ENCODE data around the gene KCNMB2.

KCNMB2 gene

GRCh38 chr3:178588628-178589027, 52.4 kb downstream of the KCNMB2 start:
- Histone ChIP-seq H3K27me3 (ENCODE audit: control insufficient read depth, insufficient read depth, low read length) (no peaks in the 10 kb centered on the region), H3K36me3 (ENCODE audit: control insufficient read depth, insufficient read depth, low read length) (no peaks in the 10 kb centered on the region), H3K9ac (ENCODE audit: low read length) (no peak overlapping the region), H3K4me3 (ENCODE audit: low read length) (no peak overlapping the region), H3K4me1 (ENCODE audit: control insufficient read depth, insufficient read depth, low read length) (peaks cover 2% of the 10 kb centered on the region), H3K27ac (ENCODE audit: low read depth, low read length) (no peak overlapping the region)

GRCh38 chr3:178593786-178594185, 57.5 kb downstream of the KCNMB2 start:
- Histone ChIP-seq H3K9ac (ENCODE audit: low read length) (no peak overlapping the region), H3K27ac (ENCODE audit: low read depth, low read length) (no peak overlapping the region), H3K27me3 (ENCODE audit: control insufficient read depth, insufficient read depth, low read length) (no peaks in the 10 kb centered on the region), H3K4me3 (ENCODE audit: low read length) (no peak overlapping the region), H3K36me3 (ENCODE audit: control insufficient read depth, insufficient read depth, low read length) (no peaks in the 10 kb centered on the region), H3K4me1 (ENCODE audit: control insufficient read depth, insufficient read depth, low read length) (no peaks in the 10 kb centered on the region)

GRCh38 chr3:178597371-178597770, 61.1 kb downstream of the KCNMB2 start:
- no peak overlapping the region for H3K4me3 ChIP-seq (ENCODE audit: low read length)
- no peaks in the 10 kb centered on the region for H3K27me3 ChIP-seq (ENCODE audit: control insufficient read depth, insufficient read depth, low read length)
- no peak overlapping the region for H3K9ac ChIP-seq (ENCODE audit: low read length)
- no peak overlapping the region for H3K27ac ChIP-seq (ENCODE audit: low read depth, low read length)
- H3K4me1 ChIP-seq (ENCODE audit: control insufficient read depth, insufficient read depth, low read length): no peaks in the 10 kb centered on the region
- no peaks in the 10 kb centered on the region for H3K36me3 ChIP-seq (ENCODE audit: control insufficient read depth, insufficient read depth, low read length)

GRCh38 chr3:178602856-178603255, 66.6 kb downstream of the KCNMB2 start:
- H3K27ac ChIP-seq (ENCODE audit: low read depth, low read length): no peak overlapping the region
- H3K36me3 ChIP-seq (ENCODE audit: control insufficient read depth, insufficient read depth, low read length): no peaks in the 10 kb centered on the region
- no peaks in the 10 kb centered on the region for H3K4me1 ChIP-seq (ENCODE audit: control insufficient read depth, insufficient read depth, low read length)
- no peak overlapping the region for H3K4me3 ChIP-seq (ENCODE audit: low read length)
- H3K27me3 ChIP-seq (ENCODE audit: control insufficient read depth, insufficient read depth, low read length): no peaks in the 10 kb centered on the region
- no peak overlapping the region for H3K9ac ChIP-seq (ENCODE audit: low read length)

GRCh38 chr3:178603735-178604134, 67.5 kb downstream of the KCNMB2 start:
- H3K36me3 ChIP-seq (ENCODE audit: control insufficient read depth, insufficient read depth, low read length): no peaks in the 10 kb centered on the region
- no peaks in the 10 kb centered on the region for H3K4me1 ChIP-seq (ENCODE audit: control insufficient read depth, insufficient read depth, low read length)
- no peaks in the 10 kb centered on the region for H3K27me3 ChIP-seq (ENCODE audit: control insufficient read depth, insufficient read depth, low read length)
- H3K4me3 ChIP-seq (ENCODE audit: low read length): no peak overlapping the region
- no peak overlapping the region for H3K9ac ChIP-seq (ENCODE audit: low read length)
- no peak overlapping the region for H3K27ac ChIP-seq (ENCODE audit: low read depth, low read length)

GRCh38 chr3:178618197-178618596, 82.0 kb downstream of the KCNMB2 start:
- Histone ChIP-seq H3K4me3 (ENCODE audit: low read length) (no peak overlapping the region), H3K9ac (ENCODE audit: low read length) (no peak overlapping the region)

GRCh38 chr3:178618896-178619295, 82.7 kb downstream of the KCNMB2 start:
- no peaks in the 10 kb centered on the region for H3K4me1 ChIP-seq (ENCODE audit: control insufficient read depth, insufficient read depth, low read length)
- no peak overlapping the region for H3K27ac ChIP-seq (ENCODE audit: low read depth, low read length)
- no peak overlapping the region for H3K9ac ChIP-seq (ENCODE audit: low read length)
- no peaks in the 10 kb centered on the region for H3K36me3 ChIP-seq (ENCODE audit: control insufficient read depth, insufficient read depth, low read length)
- H3K27me3 ChIP-seq (ENCODE audit: control insufficient read depth, insufficient read depth, low read length): no peaks in the 10 kb centered on the region
- no peak overlapping the region for H3K4me3 ChIP-seq (ENCODE audit: low read length)

More at GRCh38 chr3:178618197-178618596, 82.0 kb downstream of the KCNMB2 start:
- Histone ChIP-seq H3K4me1 (ENCODE audit: control insufficient read depth, insufficient read depth, low read length) (no peaks in the 10 kb centered on the region), H3K27me3 (ENCODE audit: control insufficient read depth, insufficient read depth, low read length) (no peaks in the 10 kb centered on the region), H3K27ac (ENCODE audit: low read depth, low read length) (peak overlapping the region; percentile 14), H3K36me3 (ENCODE audit: control insufficient read depth, insufficient read depth, low read length) (no peaks in the 10 kb centered on the region)

GRCh38 chr3:178623666-178624255, 87.5 kb downstream of the KCNMB2 start:
- Histone ChIP-seq H3K4me3 (ENCODE audit: low read length) (no peak overlapping the region), H3K4me1 (ENCODE audit: control insufficient read depth, insufficient read depth, low read length) (no peaks in the 10 kb centered on the region), H3K36me3 (ENCODE audit: control insufficient read depth, insufficient read depth, low read length) (no peaks in the 10 kb centered on the region), H3K9ac (ENCODE audit: low read length) (no peak overlapping the region), H3K27me3 (ENCODE audit: control insufficient read depth, insufficient read depth, low read length) (no peaks in the 10 kb centered on the region), H3K27ac (ENCODE audit: low read depth, low read length) (no peak overlapping the region)

- Histone ChIP-seq H3K27me3 (ENCODE audit: control insufficient read depth, insufficient read depth, low read length) (no peaks in the 10 kb centered on the region), H3K4me1 (ENCODE audit: control insufficient read depth, insufficient read depth, low read length) (no peaks in the 10 kb centered on the region), H3K27ac (ENCODE audit: low read depth, low read length) (no peak overlapping the region), H3K9ac (ENCODE audit: low read length) (no peak overlapping the region), H3K36me3 (ENCODE audit: control insufficient read depth, insufficient read depth, low read length) (no peaks in the 10 kb centered on the region), H3K4me3 (ENCODE audit: low read length) (no peak overlapping the region)
Measured at GRCh38 chr3:178624276-178624675, 88.0 kb downstream of the KCNMB2 start.

- Histone ChIP-seq H3K27me3 (ENCODE audit: control insufficient read depth, insufficient read depth, low read length) (no peaks in the 10 kb centered on the region), H3K4me1 (ENCODE audit: control insufficient read depth, insufficient read depth, low read length) (no peaks in the 10 kb centered on the region), H3K9ac (ENCODE audit: low read length) (no peak overlapping the region), H3K27ac (ENCODE audit: low read depth, low read length) (no peak overlapping the region), H3K4me3 (ENCODE audit: low read length) (no peak overlapping the region), H3K36me3 (ENCODE audit: control insufficient read depth, insufficient read depth, low read length) (no peaks in the 10 kb centered on the region)
Measured at GRCh38 chr3:178625053-178625600, 88.9 kb downstream of the KCNMB2 start.

- Histone ChIP-seq H3K4me3 (ENCODE audit: low read length) (no peak overlapping the region), H3K27ac (ENCODE audit: low read depth, low read length) (no peak overlapping the region), H3K27me3 (ENCODE audit: control insufficient read depth, insufficient read depth, low read length) (no peaks in the 10 kb centered on the region), H3K36me3 (ENCODE audit: control insufficient read depth, insufficient read depth, low read length) (no peaks in the 10 kb centered on the region), H3K4me1 (ENCODE audit: control insufficient read depth, insufficient read depth, low read length) (no peaks in the 10 kb centered on the region), H3K9ac (ENCODE audit: low read length) (no peak overlapping the region)
Measured at GRCh38 chr3:178628037-178628436, 91.8 kb downstream of the KCNMB2 start.

- H3K9ac ChIP-seq (ENCODE audit: low read length): no peak overlapping the region
- no peaks in the 10 kb centered on the region for H3K36me3 ChIP-seq (ENCODE audit: control insufficient read depth, insufficient read depth, low read length)
- no peaks in the 10 kb centered on the region for H3K4me1 ChIP-seq (ENCODE audit: control insufficient read depth, insufficient read depth, low read length)
- no peaks in the 10 kb centered on the region for H3K27me3 ChIP-seq (ENCODE audit: control insufficient read depth, insufficient read depth, low read length)
- no peak overlapping the region for H3K4me3 ChIP-seq (ENCODE audit: low read length)
- H3K27ac ChIP-seq (ENCODE audit: low read depth, low read length): no peak overlapping the region
Measured at GRCh38 chr3:178629430-178630178, 93.4 kb downstream of the KCNMB2 start.

- Histone ChIP-seq H3K4me1 (ENCODE audit: control insufficient read depth, insufficient read depth, low read length) (no peaks in the 10 kb centered on the region), H3K9ac (ENCODE audit: low read length) (no peak overlapping the region), H3K27ac (ENCODE audit: low read depth, low read length) (no peak overlapping the region), H3K4me3 (ENCODE audit: low read length) (no peak overlapping the region), H3K27me3 (ENCODE audit: control insufficient read depth, insufficient read depth, low read length) (no peaks in the 10 kb centered on the region), H3K36me3 (ENCODE audit: control insufficient read depth, insufficient read depth, low read length) (no peaks in the 10 kb centered on the region)
Measured at GRCh38 chr3:178631950-178632349, 95.7 kb downstream of the KCNMB2 start.

Measured in rectal smooth muscle tissue (tissue), 1 donor.